Measurements from ENCODE around the gene MAFG. TPM values are rescaled to one million over a fixed set of nuclear protein-coding genes. Genes with fewer than 3 reads are reported as not detected.
"Not testable (repeated sequence)": the region's sequence is repeated elsewhere in the genome, so short reads cannot be mapped to it uniquely, and the experiment has no call there.

Gene MAFG
- polyA plus RNA-seq, 1 donor from 2014 or later = 11.8 TPM

DNA sequence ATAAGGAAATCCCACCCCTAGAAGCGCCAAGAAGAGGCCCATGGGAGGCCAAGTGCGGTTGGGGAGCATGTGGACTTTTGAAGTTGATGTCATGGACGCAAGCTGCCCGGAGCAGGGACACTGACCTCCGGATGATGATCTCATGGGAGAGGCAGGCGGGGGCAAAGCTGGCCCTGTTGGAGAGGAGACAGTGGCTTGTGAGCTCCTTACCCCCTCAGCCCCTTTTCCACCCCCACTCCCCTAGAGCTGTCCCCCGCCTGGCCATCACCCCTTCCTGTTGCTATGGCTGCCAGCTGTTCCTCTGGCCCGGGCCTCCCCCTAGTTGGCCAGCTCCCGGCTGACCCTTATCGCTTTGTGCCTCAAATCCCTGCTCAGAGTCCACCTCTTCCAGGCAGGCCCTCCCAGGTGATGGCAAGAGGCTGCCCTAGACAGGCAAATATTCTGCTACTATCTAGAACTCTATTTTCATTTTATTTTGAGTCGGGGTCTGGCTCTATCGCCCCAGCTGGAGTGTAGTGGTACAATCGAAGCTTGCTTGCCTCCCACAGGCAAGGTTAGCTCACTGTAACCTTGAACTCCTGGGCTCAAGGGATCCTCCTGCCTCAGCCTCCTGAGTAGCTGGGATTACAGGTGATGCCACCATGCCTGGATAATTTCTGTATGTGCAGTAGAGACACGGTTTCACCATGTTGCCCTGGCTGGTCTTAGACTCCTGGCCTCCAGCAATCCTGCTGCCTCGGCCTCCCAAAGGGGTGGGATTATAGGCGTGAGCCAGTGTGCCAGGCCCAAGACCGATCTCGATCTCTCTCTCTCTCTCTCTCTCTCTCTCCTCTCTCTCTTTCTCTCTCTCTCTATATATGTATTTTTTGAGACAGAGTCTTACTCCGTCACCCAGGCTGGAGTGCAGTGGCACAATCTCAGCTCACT lies 26.9 kb upstream of the MAFG start:
- peaks cover 24% of the 10 kb centered on the region for H3K27me3 ChIP-seq (ENCODE audit: insufficient read depth, low read depth, low read length)
- no peak overlapping the region for H3K27ac ChIP-seq (ENCODE audit: low read length)
- no peak overlapping the region for H3K4me3 ChIP-seq (ENCODE audit: low read length)
- H3K36me3 ChIP-seq (ENCODE audit: insufficient read depth, low read length) = no peaks in the 10 kb centered on the region
- no peaks in the 10 kb centered on the region for H3K79me2 ChIP-seq (replicated peaks; ENCODE audit: insufficient read depth, low read length)
- no peak overlapping the region for H2AFZ ChIP-seq (ENCODE audit: low read depth, low read length)
- H3F3A ChIP-seq (ENCODE audit: insufficient read depth, low read length, poor library complexity, severe bottlenecking) = no peaks in the 10 kb centered on the region
- H3K9ac ChIP-seq (ENCODE audit: low read length) = no peak overlapping the region
- no peaks in the 10 kb centered on the region for H3K9me2 ChIP-seq (ENCODE audit: insufficient read depth, low read length)
- no peaks in the 10 kb centered on the region for H4K20me1 ChIP-seq (ENCODE audit: insufficient read depth)
- TF ChIP-seq SMC3 (conservative IDR thresholded peaks at IDR 0.05; ENCODE audit: poor library complexity) (no peak), EZH2 (IDR thresholded peaks at IDR 0.05; ENCODE audit: borderline replicate concordance, insufficient read depth, low read length, poor library complexity, severe bottlenecking) (no peak), RAD21 (conservative IDR thresholded peaks at IDR 0.05) (no peak), MXI1 (conservative IDR thresholded peaks at IDR 0.05; ENCODE audit: poor library complexity, severe bottlenecking) (no peak)
- TF ChIP-seq, protein P1, sequence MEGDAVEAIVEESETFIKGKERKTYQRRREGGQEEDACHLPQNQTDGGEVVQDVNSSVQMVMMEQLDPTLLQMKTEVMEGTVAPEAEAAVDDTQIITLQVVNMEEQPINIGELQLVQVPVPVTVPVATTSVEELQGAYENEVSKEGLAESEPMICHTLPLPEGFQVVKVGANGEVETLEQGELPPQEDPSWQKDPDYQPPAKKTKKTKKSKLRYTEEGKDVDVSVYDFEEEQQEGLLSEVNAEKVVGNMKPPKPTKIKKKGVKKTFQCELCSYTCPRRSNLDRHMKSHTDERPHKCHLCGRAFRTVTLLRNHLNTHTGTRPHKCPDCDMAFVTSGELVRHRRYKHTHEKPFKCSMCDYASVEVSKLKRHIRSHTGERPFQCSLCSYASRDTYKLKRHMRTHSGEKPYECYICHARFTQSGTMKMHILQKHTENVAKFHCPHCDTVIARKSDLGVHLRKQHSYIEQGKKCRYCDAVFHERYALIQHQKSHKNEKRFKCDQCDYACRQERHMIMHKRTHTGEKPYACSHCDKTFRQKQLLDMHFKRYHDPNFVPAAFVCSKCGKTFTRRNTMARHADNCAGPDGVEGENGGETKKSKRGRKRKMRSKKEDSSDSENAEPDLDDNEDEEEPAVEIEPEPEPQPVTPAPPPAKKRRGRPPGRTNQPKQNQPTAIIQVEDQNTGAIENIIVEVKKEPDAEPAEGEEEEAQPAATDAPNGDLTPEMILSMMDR (IDR thresholded peaks at IDR 0.05; ENCODE audit: poor library complexity, severe bottlenecking) = no peak
- TF ChIP-seq, protein P2, sequence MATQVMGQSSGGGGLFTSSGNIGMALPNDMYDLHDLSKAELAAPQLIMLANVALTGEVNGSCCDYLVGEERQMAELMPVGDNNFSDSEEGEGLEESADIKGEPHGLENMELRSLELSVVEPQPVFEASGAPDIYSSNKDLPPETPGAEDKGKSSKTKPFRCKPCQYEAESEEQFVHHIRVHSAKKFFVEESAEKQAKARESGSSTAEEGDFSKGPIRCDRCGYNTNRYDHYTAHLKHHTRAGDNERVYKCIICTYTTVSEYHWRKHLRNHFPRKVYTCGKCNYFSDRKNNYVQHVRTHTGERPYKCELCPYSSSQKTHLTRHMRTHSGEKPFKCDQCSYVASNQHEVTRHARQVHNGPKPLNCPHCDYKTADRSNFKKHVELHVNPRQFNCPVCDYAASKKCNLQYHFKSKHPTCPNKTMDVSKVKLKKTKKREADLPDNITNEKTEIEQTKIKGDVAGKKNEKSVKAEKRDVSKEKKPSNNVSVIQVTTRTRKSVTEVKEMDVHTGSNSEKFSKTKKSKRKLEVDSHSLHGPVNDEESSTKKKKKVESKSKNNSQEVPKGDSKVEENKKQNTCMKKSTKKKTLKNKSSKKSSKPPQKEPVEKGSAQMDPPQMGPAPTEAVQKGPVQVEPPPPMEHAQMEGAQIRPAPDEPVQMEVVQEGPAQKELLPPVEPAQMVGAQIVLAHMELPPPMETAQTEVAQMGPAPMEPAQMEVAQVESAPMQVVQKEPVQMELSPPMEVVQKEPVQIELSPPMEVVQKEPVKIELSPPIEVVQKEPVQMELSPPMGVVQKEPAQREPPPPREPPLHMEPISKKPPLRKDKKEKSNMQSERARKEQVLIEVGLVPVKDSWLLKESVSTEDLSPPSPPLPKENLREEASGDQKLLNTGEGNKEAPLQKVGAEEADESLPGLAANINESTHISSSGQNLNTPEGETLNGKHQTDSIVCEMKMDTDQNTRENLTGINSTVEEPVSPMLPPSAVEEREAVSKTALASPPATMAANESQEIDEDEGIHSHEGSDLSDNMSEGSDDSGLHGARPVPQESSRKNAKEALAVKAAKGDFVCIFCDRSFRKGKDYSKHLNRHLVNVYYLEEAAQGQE (IDR thresholded peaks at IDR 0.05; ENCODE audit: borderline replicate concordance) = no peak
- no peaks in the 10 kb centered on the region for H3K9me3 ChIP-seq (ENCODE audit: low read length)
- no peak overlapping the region for H3K4me2 ChIP-seq (ENCODE audit: low read length)

DNA sequence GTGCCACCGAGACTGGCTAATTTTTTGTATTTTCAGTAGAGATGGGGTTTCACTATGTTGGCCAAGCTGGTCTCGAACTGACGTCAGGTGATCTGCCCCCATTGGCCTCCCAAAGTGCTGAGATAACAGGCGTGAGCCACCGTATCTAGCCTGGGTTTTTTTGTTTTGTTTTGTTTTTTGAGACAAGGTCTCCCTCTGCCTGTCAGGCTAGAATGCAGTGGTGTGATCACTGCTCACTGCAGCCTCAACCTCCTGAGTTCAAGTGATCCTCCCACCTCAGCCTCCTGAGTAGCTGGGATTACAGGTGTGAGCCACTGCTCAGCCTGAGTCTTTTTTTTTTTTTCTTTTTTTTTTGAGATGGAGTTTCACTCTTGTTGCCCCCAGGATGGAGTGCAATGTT lies 25.9 kb upstream of the MAFG start:
- not testable (repeated sequence) for H3K9me2 ChIP-seq (ENCODE audit: insufficient read depth, low read length); H3K27ac ChIP-seq (ENCODE audit: low read length); H3K4me2 ChIP-seq (ENCODE audit: low read length); H3K4me3 ChIP-seq (ENCODE audit: low read length); H3K9me3 ChIP-seq (ENCODE audit: low read length); H3F3A ChIP-seq (ENCODE audit: insufficient read depth, low read length, poor library complexity, severe bottlenecking); H3K36me3 ChIP-seq (ENCODE audit: insufficient read depth, low read length); H4K20me1 ChIP-seq (ENCODE audit: insufficient read depth); H2AFZ ChIP-seq (ENCODE audit: low read depth, low read length); H3K79me2 ChIP-seq (replicated peaks; ENCODE audit: insufficient read depth, low read length); H3K9ac ChIP-seq (ENCODE audit: low read length)
- peaks cover 15% of the 10 kb centered on the region for H3K27me3 ChIP-seq (ENCODE audit: insufficient read depth, low read depth, low read length)

DNA sequence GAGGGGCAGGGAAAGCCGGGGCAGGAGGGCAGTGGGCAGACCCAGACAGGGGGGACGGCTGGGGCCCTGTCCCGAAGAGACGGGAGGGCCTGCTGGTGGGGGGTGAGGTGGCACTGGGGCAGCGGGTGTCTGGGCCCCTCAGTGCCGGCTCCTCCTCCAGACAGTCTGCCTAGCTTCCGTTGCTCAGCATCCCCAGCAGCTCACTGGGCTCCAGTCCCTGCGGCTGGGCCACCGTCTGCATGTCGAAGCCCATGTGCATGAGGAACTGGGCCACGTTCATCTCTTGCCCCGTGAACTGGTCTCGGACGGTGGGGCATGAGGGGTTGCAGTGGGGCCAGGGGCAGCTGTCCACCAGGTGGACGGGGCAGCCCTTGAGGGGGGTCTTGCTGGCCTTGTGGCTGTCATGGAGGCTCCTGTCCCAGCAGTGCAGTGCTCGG lies 25.3 kb upstream of the MAFG start:
- H2AFZ ChIP-seq (ENCODE audit: low read depth, low read length) = no peak overlapping the region
- H3K9me3 ChIP-seq (ENCODE audit: low read length) = no peaks in the 10 kb centered on the region
- H3K27me3 ChIP-seq (ENCODE audit: insufficient read depth, low read depth, low read length) = peaks cover 9% of the 10 kb centered on the region
- no peak overlapping the region for H3K4me2 ChIP-seq (ENCODE audit: low read length)
- no peaks in the 10 kb centered on the region for H3F3A ChIP-seq (ENCODE audit: insufficient read depth, low read length, poor library complexity, severe bottlenecking)
- no peak overlapping the region for H3K27ac ChIP-seq (ENCODE audit: low read length)
- no peak overlapping the region for H3K9ac ChIP-seq (ENCODE audit: low read length)
- no peaks in the 10 kb centered on the region for H3K9me2 ChIP-seq (ENCODE audit: insufficient read depth, low read length)
- H4K20me1 ChIP-seq (ENCODE audit: insufficient read depth) = no peaks in the 10 kb centered on the region
- TF ChIP-seq, protein P1 (IDR thresholded peaks at IDR 0.05; ENCODE audit: poor library complexity, severe bottlenecking) = no peak
- TF ChIP-seq RAD21 (conservative IDR thresholded peaks at IDR 0.05) (no peak), MXI1 (conservative IDR thresholded peaks at IDR 0.05; ENCODE audit: poor library complexity, severe bottlenecking) (no peak), EZH2 (IDR thresholded peaks at IDR 0.05; ENCODE audit: borderline replicate concordance, insufficient read depth, low read length, poor library complexity, severe bottlenecking) (no peak), SMC3 (conservative IDR thresholded peaks at IDR 0.05; ENCODE audit: poor library complexity) (no peak), EP300 (conservative IDR thresholded peaks at IDR 0.05; ENCODE audit: poor library complexity, severe bottlenecking) (no peak), POLR2AphosphoS5 (IDR thresholded peaks at IDR 0.05) (no peak), TAF1 (IDR thresholded peaks at IDR 0.05; ENCODE audit: low read depth) (no peak)
- TF ChIP-seq, protein P2 (IDR thresholded peaks at IDR 0.05; ENCODE audit: borderline replicate concordance) = no peak
- no peaks in the 10 kb centered on the region for H3K36me3 ChIP-seq (ENCODE audit: insufficient read depth, low read length)
- H3K4me3 ChIP-seq (ENCODE audit: low read length) = no peak overlapping the region
- no peaks in the 10 kb centered on the region for H3K79me2 ChIP-seq (replicated peaks; ENCODE audit: insufficient read depth, low read length)
